DOHH2 (cell line): Measurements from ENCODE around the gene CLIC1.

Experiments
- H3F3A ChIP-seq: fragments of 200-600 bp; sonication (generic), shearing (Covaris generic); 2 replicates; pipeline ENCODE4 v1.6.0; 2016; ENCODE audit warnings: antibody characterized with exemption, mild to moderate bottlenecking; ENCODE audit not compliant: control insufficient read depth, insufficient read depth
- H3K27ac ChIP-seq: fragments of 200-600 bp; sonication (generic); 2 replicates; pipeline ENCODE4 v1.5.1; 2014; ENCODE audit warnings: low read depth, mild to moderate bottlenecking, low read length, moderate library complexity
- H3K27me3 ChIP-seq: fragments of 200-600 bp; sonication (generic); 2 replicates; pipeline ENCODE4 v1.6.1; 2014; ENCODE audit warnings: mild to moderate bottlenecking, low read length, mixed read lengths; ENCODE audit not compliant: control insufficient read depth
- H3K36me3 ChIP-seq: fragments of 200-600 bp; sonication (generic); 2 replicates; pipeline ENCODE4 v1.6.1; 2014; ENCODE audit warnings: mild to moderate bottlenecking, low read length, moderate library complexity, mixed read lengths; ENCODE audit not compliant: control insufficient read depth
- H3K4me1 ChIP-seq: fragments of 200-600 bp; sonication (generic); 2 replicates; pipeline ENCODE4 v1.6.1; 2014; ENCODE audit warnings: mild to moderate bottlenecking, low read length, mixed read lengths; ENCODE audit not compliant: control insufficient read depth
- H3K4me2 ChIP-seq: fragments of 200-600 bp; sonication (generic); 2 replicates; pipeline ENCODE4 v1.6.0; 2014; ENCODE audit warnings: mild to moderate bottlenecking, low read length, moderate library complexity
- H3K4me3 ChIP-seq: fragments of 200-600 bp; sonication (generic); 2 replicates; pipeline ENCODE4 v1.5.1; 2014; ENCODE audit warnings: mild to moderate bottlenecking, low read length, mixed read lengths
- H3K79me2 ChIP-seq: fragments of 200-600 bp; sonication (generic); 2 replicates; pipeline ENCODE4 v1.6.1; 2014; ENCODE audit warnings: mild to moderate bottlenecking, low read length, mixed read lengths; ENCODE audit not compliant: control insufficient read depth
- H3K9me2 ChIP-seq: fragments of 200-600 bp; sonication (generic); replicated peaks from 2 replicates; pipeline ENCODE4 v1.6.1; 2014; ENCODE audit warnings: mild to moderate bottlenecking, low read length, mixed read lengths; ENCODE audit not compliant: control insufficient read depth
- H3K9me3 ChIP-seq: fragments of 200-600 bp; sonication (generic); 2 replicates; pipeline ENCODE4 v1.6.1; 2014; ENCODE audit warnings: antibody characterized with exemption, low read length, mixed read lengths; ENCODE audit not compliant: control insufficient read depth, insufficient read depth
- H4K20me1 ChIP-seq: fragments of 200-600 bp; sonication (generic); 2 replicates; pipeline ENCODE4 v1.6.0; 2014; ENCODE audit warnings: low read depth, mild to moderate bottlenecking, antibody characterized with exemption, low read length, moderate library complexity; ENCODE audit not compliant: control insufficient read depth, insufficient read depth
- CTCF ChIP-seq: fragments of 200-600 bp; sonication (generic); IDR thresholded peaks from one replicate; pipeline ENCODE4 v1.5.1; 2014; ENCODE audit warnings: antibody characterized with exemption, mild to moderate bottlenecking, low read depth, low read length; ENCODE audit not compliant: poor library complexity, severe bottlenecking
- EZH2phosphoT487 ChIP-seq: fragments of 200-600 bp; sonication (generic); IDR thresholded peaks from 2 replicates; pipeline ENCODE4 v1.6.1; 2017; ENCODE audit warnings: borderline replicate concordance, mild to moderate bottlenecking, antibody characterized with exemption, low read length, moderate library complexity, mixed read lengths

Gene CLIC1

GRCh38 chr6:31764198-31764597 is 27.9 kb upstream of the CLIC1 start:
- H3K79me2 ChIP-seq = no peaks in the 10 kb centered on the region
- H3F3A ChIP-seq = no peaks in the 10 kb centered on the region
- peaks cover 4% of the 10 kb centered on the region; the same call in 1 of the 2 replicates for H3K4me1 ChIP-seq
- H3K9me3 ChIP-seq = no peaks in the 10 kb centered on the region
- no peaks in the 10 kb centered on the region for H3K9me2 ChIP-seq
- no peak overlapping the region for H3K27ac ChIP-seq
- H3K4me2 ChIP-seq = no peak overlapping the region
- H3K27me3 ChIP-seq = no peaks in the 10 kb centered on the region
- TF ChIP-seq CTCF (no peak), EZH2phosphoT487 (no peak)
- H4K20me1 ChIP-seq = no peaks in the 10 kb centered on the region
- no peak overlapping the region for H3K4me3 ChIP-seq
- H3K36me3 ChIP-seq = peaks cover 41% of the 10 kb centered on the region

DNA sequence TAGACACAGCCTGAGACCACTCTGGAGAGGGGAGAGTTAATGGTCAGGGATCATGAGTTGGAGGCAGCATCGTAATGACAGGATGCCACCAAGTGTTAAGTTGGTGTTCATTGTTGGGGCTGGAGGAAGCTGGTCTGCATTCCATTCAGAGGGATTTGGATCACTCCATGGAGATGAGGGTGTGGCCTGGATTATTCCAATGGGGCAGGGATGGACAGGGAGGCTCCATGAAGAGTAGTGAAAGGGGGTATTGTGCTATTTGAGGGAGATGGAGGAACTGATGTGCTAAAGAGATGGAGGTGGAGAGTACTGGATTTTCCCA is 27.2 kb upstream of the CLIC1 start:
- Histone ChIP-seq H3K9me2 (no peaks in the 10 kb centered on the region), H3K27me3 (no peaks in the 10 kb centered on the region), H3K4me1 (no peaks in the 10 kb centered on the region), H3F3A (no peaks in the 10 kb centered on the region), H3K79me2 (no peaks in the 10 kb centered on the region), H3K27ac (no peak overlapping the region), H3K4me3 (no peak overlapping the region), H3K36me3 (peaks cover 47% of the 10 kb centered on the region), H3K9me3 (no peaks in the 10 kb centered on the region), H3K4me2 (no peak overlapping the region), H4K20me1 (no peaks in the 10 kb centered on the region)
- TF ChIP-seq EZH2phosphoT487 (no peak), CTCF (no peak)

- H3K9me3 ChIP-seq = no peaks in the 10 kb centered on the region
- H3K79me2 ChIP-seq = no peaks in the 10 kb centered on the region
- no peak overlapping the region for H3K27ac ChIP-seq
- H3K9me2 ChIP-seq = no peaks in the 10 kb centered on the region
- H3F3A ChIP-seq = no peaks in the 10 kb centered on the region
- H3K4me1 ChIP-seq = no peaks in the 10 kb centered on the region
- no peak for TF ChIP-seq CTCF
- no peak for TF ChIP-seq EZH2phosphoT487
- no peak overlapping the region for H3K4me2 ChIP-seq
- H3K36me3 ChIP-seq = peaks cover 49% of the 10 kb centered on the region
- no peak overlapping the region for H3K4me3 ChIP-seq
- H3K27me3 ChIP-seq = no peaks in the 10 kb centered on the region
- H4K20me1 ChIP-seq = no peaks in the 10 kb centered on the region
Observed at GRCh38 chr6:31762878-31763618, 26.7 kb upstream of the CLIC1 start.
